Measurements from ENCODE around the gene RIT1. TPM values are rescaled to one million over a fixed set of nuclear protein-coding genes. Genes with fewer than 3 reads are reported as not detected.
A peak's percentile ranks its signal among the peaks of the same experiment; 100 is the strongest.

Gene RIT1
- total RNA-seq, 1 experiment from 2014 or later: 12.8 TPM

GRCh38 chr1:155947741-155948140, 36.6 kb upstream of the RIT1 start:
- Histone ChIP-seq H3K4me3 (ENCODE audit: low read length) (no peak overlapping the region), H3K27me3 (ENCODE audit: low read length) (no peaks in the 10 kb centered on the region), H3K9me2 (replicated peaks; ENCODE audit: insufficient read depth, low read length) (no peaks in the 10 kb centered on the region), H3K9me3 (ENCODE audit: low read length) (no peaks in the 10 kb centered on the region), H3K36me3 (ENCODE audit: insufficient read depth, low read length) (peaks cover 42% of the 10 kb centered on the region), H3K79me2 (ENCODE audit: low read length) (no peaks in the 10 kb centered on the region), H4K20me1 (ENCODE audit: insufficient read depth, low read depth, low read length) (no peaks in the 10 kb centered on the region), H3K4me2 (ENCODE audit: low read depth, low read length, poor library complexity, severe bottlenecking) (peak overlapping the region; percentile 76), H3K27ac (ENCODE audit: low read length) (peak overlapping the region; percentile 96), H3K4me1 (ENCODE audit: low read length) (peaks cover 59% of the 10 kb centered on the region), H3K9ac (ENCODE audit: low read length) (0 out of 2 replicates have a peak overlapping the region, but pooled peaks have one; percentile 70), H2AFZ (ENCODE audit: low read length) (no peak overlapping the region)
- no peak for DNase-seq

GRCh38 chr1:155947292-155947691, 36.1 kb upstream of the RIT1 start:
- Histone ChIP-seq H3K9me2 (replicated peaks; ENCODE audit: insufficient read depth, low read length) (no peaks in the 10 kb centered on the region), H4K20me1 (ENCODE audit: insufficient read depth, low read depth, low read length) (no peaks in the 10 kb centered on the region), H3K4me1 (ENCODE audit: low read length) (peaks cover 64% of the 10 kb centered on the region), H3K27ac (ENCODE audit: low read length) (peak overlapping the region; percentile 96), H3K36me3 (ENCODE audit: insufficient read depth, low read length) (peaks cover 42% of the 10 kb centered on the region), H2AFZ (ENCODE audit: low read length) (no peak overlapping the region), H3K4me3 (ENCODE audit: low read length) (peak overlapping the region; percentile 34; the same call in 1 of the 2 replicates), H3K27me3 (ENCODE audit: low read length) (no peaks in the 10 kb centered on the region), H3K79me2 (ENCODE audit: low read length) (no peaks in the 10 kb centered on the region), H3K9ac (ENCODE audit: low read length) (peak overlapping the region; percentile 70; the same call in 1 of the 2 replicates), H3K4me2 (ENCODE audit: low read depth, low read length, poor library complexity, severe bottlenecking) (peak overlapping the region; percentile 76), H3K9me3 (ENCODE audit: low read length) (no peaks in the 10 kb centered on the region)
- no peak for DNase-seq

- Histone ChIP-seq H4K20me1 (ENCODE audit: insufficient read depth, low read depth, low read length) (no peaks in the 10 kb centered on the region), H3K9me2 (replicated peaks; ENCODE audit: insufficient read depth, low read length) (no peaks in the 10 kb centered on the region), H3K36me3 (ENCODE audit: insufficient read depth, low read length) (peaks cover 40% of the 10 kb centered on the region), H3K9ac (ENCODE audit: low read length) (peak overlapping the region; percentile 70), H2AFZ (ENCODE audit: low read length) (no peak overlapping the region), H3K79me2 (ENCODE audit: low read length) (no peaks in the 10 kb centered on the region), H3K27me3 (ENCODE audit: low read length) (no peaks in the 10 kb centered on the region), H3K9me3 (ENCODE audit: low read length) (no peaks in the 10 kb centered on the region), H3K4me3 (ENCODE audit: low read length) (peak overlapping the region; percentile 34), H3K4me1 (ENCODE audit: low read length) (peaks cover 69% of the 10 kb centered on the region), H3K27ac (ENCODE audit: low read length) (peak overlapping the region; percentile 96), H3K4me2 (ENCODE audit: low read depth, low read length, poor library complexity, severe bottlenecking) (peak overlapping the region; percentile 76)
- DNase-seq: no peak
Observed at GRCh38 chr1:155946633-155947219, 35.6 kb upstream of the RIT1 start.

GRCh38 chr1:155944444-155944799, 33.3 kb upstream of the RIT1 start:
- Histone ChIP-seq H3K27me3 (ENCODE audit: low read length) (no peaks in the 10 kb centered on the region), H4K20me1 (ENCODE audit: insufficient read depth, low read depth, low read length) (no peaks in the 10 kb centered on the region), H3K4me2 (ENCODE audit: low read depth, low read length, poor library complexity, severe bottlenecking) (peak overlapping the region; percentile 76), H3K9me2 (replicated peaks; ENCODE audit: insufficient read depth, low read length) (no peaks in the 10 kb centered on the region), H3K9ac (ENCODE audit: low read length) (peak overlapping the region; percentile 70), H3K9me3 (ENCODE audit: low read length) (no peaks in the 10 kb centered on the region), H3K36me3 (ENCODE audit: insufficient read depth, low read length) (peaks cover 24% of the 10 kb centered on the region; the same call in 1 of the 2 replicates), H3K4me3 (ENCODE audit: low read length) (no peak overlapping the region), H3K79me2 (ENCODE audit: low read length) (no peaks in the 10 kb centered on the region), H3K27ac (ENCODE audit: low read length) (peak overlapping the region; percentile 96), H2AFZ (ENCODE audit: low read length) (no peak overlapping the region), H3K4me1 (ENCODE audit: low read length) (peaks cover 88% of the 10 kb centered on the region)
- DNase-seq: no peak

- peak; percentile 54 for DNase-seq
- no peaks in the 10 kb centered on the region for H3K79me2 ChIP-seq (ENCODE audit: low read length)
- H3K9me3 ChIP-seq (ENCODE audit: low read length): no peaks in the 10 kb centered on the region
- no peaks in the 10 kb centered on the region for H3K9me2 ChIP-seq (replicated peaks; ENCODE audit: insufficient read depth, low read length)
- peak overlapping the region; percentile 67; the same call in 1 of the 2 replicates for H3K9ac ChIP-seq (ENCODE audit: low read length)
- no peaks in the 10 kb centered on the region for H4K20me1 ChIP-seq (ENCODE audit: insufficient read depth, low read depth, low read length)
- no peaks in the 10 kb centered on the region for H3K27me3 ChIP-seq (ENCODE audit: low read length)
- H3K4me2 ChIP-seq (ENCODE audit: low read depth, low read length, poor library complexity, severe bottlenecking): peak overlapping the region; percentile 61
- peak overlapping the region; percentile 96 for H3K27ac ChIP-seq (ENCODE audit: low read length)
- H2AFZ ChIP-seq (ENCODE audit: low read length): no peak overlapping the region
- peaks cover 81% of the 10 kb centered on the region for H3K4me1 ChIP-seq (ENCODE audit: low read length)
- no peak overlapping the region; the same call in 1 of the 2 replicates for H3K4me3 ChIP-seq (ENCODE audit: low read length)
- peaks cover 19% of the 10 kb centered on the region; the same call in 1 of the 2 replicates for H3K36me3 ChIP-seq (ENCODE audit: insufficient read depth, low read length)
Observed at GRCh38 chr1:155942578-155943141, 31.5 kb upstream of the RIT1 start.

GRCh38 chr1:155941845-155942531, 30.8 kb upstream of the RIT1 start:
- 0 out of 2 replicates have a peak, but pooled peaks cover 13% of the 10 kb centered on the region for H3K36me3 ChIP-seq (ENCODE audit: insufficient read depth, low read length)
- H3K9ac ChIP-seq (ENCODE audit: low read length): peak overlapping the region; percentile 67
- no peak for DNase-seq

GRCh38 chr1:155940993-155941844, 30.1 kb upstream of the RIT1 start, which contains the start of gene RXFP4:
Gene RXFP4 (plus strand): TSS chr1:155941638. CDS start chr1:155941710, 72 bp downstream.
- DNase-seq: peak; percentile 90
- Histone ChIP-seq H2AFZ (ENCODE audit: low read length) (no peak within 1 kb of the TSS), H3K4me1 (ENCODE audit: low read length) (peaks cover 67% of the 10 kb centered on the region), H4K20me1 (ENCODE audit: insufficient read depth, low read depth, low read length) (no peaks in the 10 kb centered on the region), H3K36me3 (ENCODE audit: insufficient read depth, low read length) (0 out of 2 replicates have a peak, but pooled peaks cover 9% of the 10 kb centered on the region), H3K4me2 (ENCODE audit: low read depth, low read length, poor library complexity, severe bottlenecking) (peak within 1 kb of the TSS; percentile 61), H3K9me2 (replicated peaks; ENCODE audit: insufficient read depth, low read length) (no peaks in the 10 kb centered on the region), H3K4me3 (ENCODE audit: low read length) (peak within 1 kb of the TSS; percentile 47; the same call in 1 of the 2 replicates), H3K27ac (ENCODE audit: low read length) (peak within 1 kb of the TSS; percentile 96), H3K9me3 (ENCODE audit: low read length) (no peaks in the 10 kb centered on the region), H3K9ac (ENCODE audit: low read length) (peak within 1 kb of the TSS; percentile 67), H3K79me2 (ENCODE audit: low read length) (no peaks in the 10 kb centered on the region), H3K27me3 (ENCODE audit: low read length) (no peaks in the 10 kb centered on the region)

More at GRCh38 chr1:155941845-155942531, 30.8 kb upstream of the RIT1 start:
- H3K9me3 ChIP-seq (ENCODE audit: low read length): no peaks in the 10 kb centered on the region
- H3K79me2 ChIP-seq (ENCODE audit: low read length): no peaks in the 10 kb centered on the region
- no peaks in the 10 kb centered on the region for H3K9me2 ChIP-seq (replicated peaks; ENCODE audit: insufficient read depth, low read length)
- peak overlapping the region; percentile 47; the same call in 1 of the 2 replicates for H3K4me3 ChIP-seq (ENCODE audit: low read length)
- H4K20me1 ChIP-seq (ENCODE audit: insufficient read depth, low read depth, low read length): no peaks in the 10 kb centered on the region
- peak overlapping the region; percentile 96 for H3K27ac ChIP-seq (ENCODE audit: low read length)
- no peak overlapping the region for H2AFZ ChIP-seq (ENCODE audit: low read length)
- H3K27me3 ChIP-seq (ENCODE audit: low read length): no peaks in the 10 kb centered on the region
- H3K4me2 ChIP-seq (ENCODE audit: low read depth, low read length, poor library complexity, severe bottlenecking): peak overlapping the region; percentile 61
- H3K4me1 ChIP-seq (ENCODE audit: low read length): peaks cover 74% of the 10 kb centered on the region
